GM18511 (cell line): ENCODE data around the gene PEMT.

Experiments used
- ATAC-seq: cut with Tn5 transposase; IDR thresholded peaks from one replicate; pipeline ENCODE4 v1.9.1; 2021; ENCODE audit warnings: mild to moderate bottlenecking, moderate library complexity; ENCODE audit not compliant: unreplicated experiment

Gene PEMT

GRCh38 chr17:17554266-17554665 lies 37.2 kb downstream of the PEMT start:
- no peak for ATAC-seq

GRCh38 chr17:17553217-17554195 lies 38.0 kb downstream of the PEMT start:
- ATAC-seq: no peak

- no peak for ATAC-seq
Observed at GRCh38 chr17:17552351-17553216, 38.9 kb downstream of the PEMT start.

GRCh38 chr17:17551361-17551760 lies 40.1 kb downstream of the PEMT start:
- no peak for ATAC-seq

- no peak for ATAC-seq
Observed at GRCh38 chr17:17549732-17550366, 41.7 kb downstream of the PEMT start.

GRCh38 chr17:17548044-17548443 lies 43.5 kb downstream of the PEMT start:
- no peak for ATAC-seq

GRCh38 chr17:17547210-17547764 lies 44.2 kb downstream of the PEMT start:
- no peak for ATAC-seq

- no peak for ATAC-seq
Observed at GRCh38 chr17:17546399-17547185, 44.9 kb downstream of the PEMT start.

GRCh38 chr17:17545984-17546383 lies 45.5 kb downstream of the PEMT start:
- no peak for ATAC-seq

- ATAC-seq: no peak
Observed at GRCh38 chr17:17545031-17545820, 46.3 kb downstream of the PEMT start.

- no peak for ATAC-seq
Observed at GRCh38 chr17:17542906-17543635, 48.4 kb downstream of the PEMT start.

- no peak for ATAC-seq
Observed at GRCh38 chr17:17541640-17542001, 49.9 kb downstream of the PEMT start.

- ATAC-seq: no peak
Observed at GRCh38 chr17:17540935-17541639, 50.4 kb downstream of the PEMT start.

GRCh38 chr17:17540278-17540906 lies 51.1 kb downstream of the PEMT start:
- no peak for ATAC-seq

GRCh38 chr17:17539591-17539990 lies 51.9 kb downstream of the PEMT start:
- no peak for ATAC-seq

- no peak for ATAC-seq
Observed at GRCh38 chr17:17538417-17539391, 52.8 kb downstream of the PEMT start.
